ENCODE measurements around the gene TMEM63A. TPM values are rescaled to one million over a fixed set of nuclear protein-coding genes. Genes with fewer than 3 reads are reported as not detected.
"Not testable (repeated sequence)": the region's sequence is repeated elsewhere in the genome, so short reads cannot be mapped to it uniquely, and the experiment has no call there.

TMEM63A gene
- total and polyA plus RNA-seq, 2 donors (not counting 3 experiments of a cell fraction or from before 2014, with no cell fraction given), result 28.7 to 41.4 TPM

- TF ChIP-seq FOS (IDR thresholded peaks at IDR 0.05; ENCODE audit: borderline replicate concordance, insufficient read depth, low read length) (no peak), JUN (IDR thresholded peaks at IDR 0.05; ENCODE audit: borderline replicate concordance, insufficient read depth, insufficient read length, low read depth) (no peak), MAX (IDR thresholded peaks at IDR 0.05; ENCODE audit: insufficient read depth, insufficient read length) (no peak), EZH2 (IDR thresholded peaks at IDR 0.05; ENCODE audit: borderline replicate concordance, low read depth, low read length, severe bottlenecking) (no peak), POLR2A (IDR thresholded peaks at IDR 0.05; ENCODE audit: low read depth, low read length) (no peak), MYC (IDR thresholded peaks at IDR 0.05; ENCODE audit: low read depth, low read length) (no peak), GATA2 (IDR thresholded peaks at IDR 0.05; ENCODE audit: insufficient read depth, insufficient read length, low read depth, low read length) (no peak), CTCF (IDR thresholded peaks at IDR 0.05; ENCODE audit: extremely low read depth in 1 of 2, insufficient read depth in 1 of 2, low read depth in 1 of 2, low read length in 2 of 2) (no peak), POLR2AphosphoS5 (IDR thresholded peaks at IDR 0.05; ENCODE audit: insufficient read depth, low read depth, low read length) (no peak)
These were observed 48.4 kb upstream of the TMEM63A start for GRCh38 chr1:225930566-225930965.

GRCh38 chr1:225929462-225929861, 47.3 kb upstream of the TMEM63A start:
- H3K9ac ChIP-seq (replicated peaks; ENCODE audit: extremely low read depth, insufficient read depth, low read length); H3K4me1 ChIP-seq (ENCODE audit: control insufficient read depth, extremely low read depth, insufficient read depth, low read length); intact Hi-C loops (cut with micrococcal nuclease); H2AFZ ChIP-seq (ENCODE audit: low read depth, low read length); H3K79me2 ChIP-seq (ENCODE audit: control insufficient read depth, insufficient read depth, low read length); H3K27me3 ChIP-seq (ENCODE audit: control insufficient read depth in 2 of 2, insufficient read depth in 2 of 2, low read length in 2 of 2); H3K27ac ChIP-seq (ENCODE audit: insufficient read depth, low read depth, low read length); H4K20me1 ChIP-seq (replicated peaks; ENCODE audit: control insufficient read depth, extremely low read depth, insufficient read depth, low read length); POLR2A ChIA-PET; BruUV-seq (replicated peaks); FAIRE-seq; DNase-seq (ENCODE audit: low read depth, low spot score); H3K36me3 ChIP-seq (ENCODE audit: control insufficient read depth in 2 of 2, extremely low read depth in 1 of 2, insufficient read depth in 2 of 2, low read length in 2 of 2); H3K9me3 ChIP-seq (replicated peaks; ENCODE audit: control insufficient read depth, insufficient read depth, low read length); dilution Hi-C loops (cut with MboI; ENCODE audit: extremely low pct_ligation_motif_present, low sequenced_read_pairs); H3K9me1 ChIP-seq (replicated peaks; ENCODE audit: control insufficient read depth, extremely low read depth, insufficient read depth, low read length); H3K4me2 ChIP-seq (ENCODE audit: insufficient read depth, low read length); H3K4me3 ChIP-seq (replicated peaks in 1 of 3; ENCODE audit: insufficient read depth in 1 of 3, low read depth in 1 of 3, low read length in 3 of 3): not testable (repeated sequence)
- CTCF ChIA-PET, result interaction anchor here (0.6 to 0.7 kb wide), 2 partner anchors 287 to 295 kb away, joined by 3 to 4 read pairs; no protein-coding TSS in a partner anchor

More at GRCh38 chr1:225930566-225930965, 48.4 kb upstream of the TMEM63A start:
- DNase-seq (ENCODE audit: low read depth, low spot score) (no peak), FAIRE-seq (no peak)
- H3K9me1 ChIP-seq (replicated peaks; ENCODE audit: control insufficient read depth, extremely low read depth, insufficient read depth, low read length), result no peaks in the 10 kb centered on the region
- no peaks in the 10 kb centered on the region for H3K36me3 ChIP-seq (ENCODE audit: control insufficient read depth in 2 of 2, extremely low read depth in 1 of 2, insufficient read depth in 2 of 2, low read length in 2 of 2)
- dilution Hi-C loops (cut with MboI; ENCODE audit: extremely low pct_ligation_motif_present, low sequenced_read_pairs) (no loop called here), intact Hi-C loops (cut with micrococcal nuclease) (no loop called here)
- H2AFZ ChIP-seq (ENCODE audit: low read depth, low read length), result no peak overlapping the region
- H3K27me3 ChIP-seq (ENCODE audit: control insufficient read depth in 2 of 2, insufficient read depth in 2 of 2, low read length in 2 of 2), result no peaks in the 10 kb centered on the region
- H3K9me3 ChIP-seq (replicated peaks; ENCODE audit: control insufficient read depth, insufficient read depth, low read length), result no peaks in the 10 kb centered on the region
- H3K4me1 ChIP-seq (ENCODE audit: control insufficient read depth, extremely low read depth, insufficient read depth, low read length), result no peaks in the 10 kb centered on the region
- BruUV-seq (replicated peaks), result no TSS peak
- no peaks in the 10 kb centered on the region for H4K20me1 ChIP-seq (replicated peaks; ENCODE audit: control insufficient read depth, extremely low read depth, insufficient read depth, low read length)
- CTCF ChIA-PET, result interaction anchor here (0.6 to 2.4 kb wide), 5 partner anchors 9 to 361 kb away, joined by 3 to 11 read pairs (median 3); no protein-coding TSS in a partner anchor
- no peaks in the 10 kb centered on the region for H3K79me2 ChIP-seq (ENCODE audit: control insufficient read depth, insufficient read depth, low read length)
- no peak overlapping the region for H3K9ac ChIP-seq (replicated peaks; ENCODE audit: extremely low read depth, insufficient read depth, low read length)
- H3K4me2 ChIP-seq (ENCODE audit: insufficient read depth, low read length), result no peak overlapping the region
- POLR2A ChIA-PET, result no interaction called here
- no peak overlapping the region for H3K27ac ChIP-seq (ENCODE audit: insufficient read depth, low read depth, low read length)
- no peak overlapping the region for H3K4me3 ChIP-seq (replicated peaks in 1 of 3; ENCODE audit: insufficient read depth in 1 of 3, low read depth in 1 of 3, low read length in 3 of 3)

Measured in endothelial cell of umbilical vein (primary cell).